HepG2 (cell line): ENCODE data around the gene FAM9C. TPM values are rescaled to one million over a fixed set of nuclear protein-coding genes. Genes with fewer than 3 reads are reported as not detected.
A peak's percentile ranks its signal among the peaks of the same experiment; 100 is the strongest.

Experiments used
- ATAC-seq: fragments of 200-7000 bp; cut with Tn5 transposase; 3 replicates; pipeline ENCODE4 v1.9.1; 2020; ENCODE audit warnings: mild to moderate bottlenecking, moderate library complexity
- BruUV-seq: library from RNA; stranded (reverse); fragments of 400-500 nt; replicated peaks from 2 replicates; lab custom pipeline; 2021; lab: Mats Ljungman, UMichigan
- CTCF ChIA-PET: fragments of 300-600 bp; formaldehyde crosslinking; extraction: SDS; loops from one replicate; lab custom pipeline; 2021; ENCODE audit warnings: low total read pairs, inconsistent platforms, low intra/inter-chr PET ratio; lab: Yijun Ruan, JAX
- POLR2A ChIA-PET: fragments of 350-600 bp; sonication (Branson Sonifier 250); formaldehyde crosslinking; loops from one replicate; lab custom pipeline; 2020; ENCODE audit warnings: antibody characterized with exemption, inconsistent platforms; lab: Yijun Ruan, JAX
- DNase-seq: peaks from one replicate; pipeline ENCODE4 v3.0.0-alpha.2; 2015; ENCODE audit warnings: low spot score
- FAIRE-seq: peaks from 3 replicates; lab custom pipeline; 2011; peaks lifted over from hg19 to GRCh38; lab: Jason Lieb, UNC
- H2AFZ ChIP-seq: one replicate; pipeline ENCODE4 v1.6.1; 2011; ENCODE audit warnings: low read length, inconsistent platforms
- H3K27ac ChIP-seq: fragments of 300-600 bp; 3 replicates; pipeline ENCODE4 v1.8.0; 2011; ENCODE audit warnings: mixed run types, mild to moderate bottlenecking, mixed read lengths, low read length, inconsistent platforms; ENCODE audit not compliant: insufficient read depth; ENCODE audit errors: extremely low read length
- H3K27me3 ChIP-seq, 2 experiments: fragments of 200-600 bp in 1 of 2; 2 replicates in 1 of 2; 3 replicates in 1 of 2; pipeline versions ENCODE4 v1.6.0 to v1.8.0; 2011; ENCODE audit warnings: low read length in 2 of 2, mild to moderate bottlenecking in 2 of 2, moderate library complexity in 2 of 2, inconsistent platforms in 1 of 2; ENCODE audit not compliant: insufficient read depth in 2 of 2, control insufficient read depth in 1 of 2
- H3K36me3 ChIP-seq, 2 experiments: fragments of 200-600 bp in 1 of 2; replicated peaks in 1 of 2; 2 replicates in 1 of 2; 3 replicates in 1 of 2; pipeline versions ENCODE4 v1.5.1 to v1.8.0; 2011; ENCODE audit warnings: low read length in 2 of 2, inconsistent platforms in 1 of 2; ENCODE audit not compliant: insufficient read depth in 2 of 2, control insufficient read depth in 1 of 2
- H3K4me1 ChIP-seq: 2 replicates; pipeline ENCODE4 v1.5.1; 2012; ENCODE audit warnings: low read length, inconsistent platforms; ENCODE audit not compliant: insufficient read depth
- H3K4me2 ChIP-seq: 2 replicates; pipeline ENCODE4 v1.6.0; 2011; ENCODE audit warnings: low read depth, low read length, inconsistent platforms
- H3K4me3 ChIP-seq, 3 experiments: fragments of 200-600 bp in 1 of 3; sonication (generic), shearing (Covaris generic) in 1 of 3; replicated peaks in 1 of 3; 2 replicates each; pipeline ENCODE4 v1.5.1; 2011 to 2016; ENCODE audit warnings: low read length in 3 of 3, inconsistent platforms in 2 of 3, low read depth in 2 of 3, mild to moderate bottlenecking in 2 of 3, control low read depth in 1 of 3, mixed read lengths in 1 of 3; ENCODE audit not compliant: insufficient read depth in 1 of 3
- H3K79me2 ChIP-seq: one replicate; pipeline ENCODE4 v1.6.1; 2011; ENCODE audit warnings: low read length, inconsistent platforms; ENCODE audit not compliant: insufficient read depth
- H3K9ac ChIP-seq: 2 replicates; pipeline ENCODE4 v1.6.0; 2011; ENCODE audit warnings: mild to moderate bottlenecking, low read depth, low read length, inconsistent platforms; ENCODE audit not compliant: insufficient read depth
- H3K9me3 ChIP-seq: 2 replicates; pipeline ENCODE4 v1.5.1; 2012; ENCODE audit warnings: mild to moderate bottlenecking, low read length
- H4K20me1 ChIP-seq: 2 replicates; pipeline ENCODE4 v1.6.0; 2011; ENCODE audit warnings: inconsistent platforms, mild to moderate bottlenecking, low read length, moderate library complexity; ENCODE audit not compliant: insufficient read depth
- ARID5B ChIP-seq: IDR thresholded peaks from 2 replicates; pipeline ENCODE4 v1.4.0; 2020; ENCODE audit warnings: mild to moderate bottlenecking, missing genetic modification reagents
- ARNTL ChIP-seq: sonication (generic); formaldehyde crosslinking; IDR thresholded peaks from 2 replicates; pipeline ENCODE4 v1.4.0; 2020; ENCODE audit warnings: mild to moderate bottlenecking, missing genetic modification reagents
- ELF1 ChIP-seq: sonication (generic); formaldehyde crosslinking; IDR thresholded peaks from 2 replicates; pipeline ENCODE4 v1.4.0; 2020; ENCODE audit warnings: missing genetic modification reagents
- ELF3 ChIP-seq: IDR thresholded peaks from 2 replicates; pipeline ENCODE4 v1.6.1; 2016; ENCODE audit warnings: missing genetic modification reagents, missing compliant biosample characterization
- GABPA ChIP-seq, 2 experiments: IDR thresholded peaks; 2 replicates each; pipeline ENCODE4 v1.6.1; 2011 to 2016; ENCODE audit warnings: low read depth in 2 of 2, low read length in 1 of 2, missing biosample characterization in 1 of 2, missing genetic modification characterization in 1 of 2
- GABPB1 ChIP-seq: IDR thresholded peaks from 2 replicates; pipeline ENCODE4 v1.6.1; 2016; ENCODE audit warnings: mild to moderate bottlenecking, missing genetic modification reagents, moderate library complexity, missing compliant biosample characterization
- GATAD2A ChIP-seq: IDR thresholded peaks from 2 replicates; pipeline ENCODE4 v1.6.1; 2016
- HMG20A ChIP-seq: IDR thresholded peaks from 2 replicates; pipeline ENCODE4 v1.6.1; 2016; ENCODE audit warnings: borderline replicate concordance
- KAT8 ChIP-seq: IDR thresholded peaks from 2 replicates; pipeline ENCODE4 v1.6.1; 2016; ENCODE audit warnings: missing genetic modification reagents, missing compliant biosample characterization
- KDM4B ChIP-seq: sonication (generic); formaldehyde crosslinking; IDR thresholded peaks from 2 replicates; pipeline ENCODE4 v1.4.0; 2020; ENCODE audit warnings: missing genetic modification reagents
- SRSF9 ChIP-seq: fragments of 200-400 bp; formaldehyde crosslinking; IDR thresholded peaks from 2 replicates; pipeline ENCODE4 v1.6.1; 2018; ENCODE audit warnings: borderline replicate concordance, mild to moderate bottlenecking, low read depth, low read length; ENCODE audit not compliant: insufficient read depth, poor library complexity, severe bottlenecking
- TCF12 ChIP-seq, 2 experiments: fragments of 450-650 bp in 1 of 2; sonication (generic) in 1 of 2; formaldehyde crosslinking in 1 of 2; IDR thresholded peaks; 2 replicates each; pipeline versions ENCODE4 v1.6.1 to v1.8.0; 2017 to 2022; ENCODE audit warnings: antibody characterized with exemption in 1 of 2, mild to moderate bottlenecking in 1 of 2, missing genetic modification reagents in 1 of 2, moderate library complexity in 1 of 2
- ZEB1 ChIP-seq: IDR thresholded peaks from 2 replicates; pipeline ENCODE4 v1.6.1; 2012; ENCODE audit warnings: mild to moderate bottlenecking, low read depth, inconsistent platforms; ENCODE audit not compliant: insufficient replicate concordance
- WGBS: methylation state at CpG from one replicate; pipeline ENCODE4 v1.1.6; 2017; ENCODE audit warnings: low lambda C conversion rate; 5-methylcytosine and 5-hydroxymethylcytosine counted together
- in situ Hi-C: cut with HindIII; loops from 2 replicates; pipeline ENCODE4 v1.10.0; 2017; ENCODE audit warnings: low pct_unique_long_range_greater_than_20kb; ENCODE audit not compliant: extremely low pct_ligation_motif_present
- intact Hi-C: fragments of 100-400 bp; cut with micrococcal nuclease; formaldehyde crosslinking; loops from one replicate; pipeline ENCODE4 v1.10.0; 2022; ENCODE audit not compliant: unreplicated experiment
- polyA plus RNA-seq, 8 experiments: library from polyadenylated mRNA; depleted of rRNA in 3 of 8; stranded (reverse) in 7 of 8; unstranded in 1 of 8; fragments of >200 nt; fragmentation: Illumina TruSeq in 4 of 8; extraction: Trizol in 4 of 8; gene quantifications; 2 replicates each; pipeline versions ENCODE4 v1.2.1 to v1.2.3, GENCODE V29; 2011 to 2016; ENCODE audit warnings: low read depth in 4 of 8, missing spikeins in 1 of 8, mixed read lengths in 1 of 8; ENCODE audit not compliant: insufficient read depth in 1 of 8
- total RNA-seq, 5 experiments: library from RNA; depleted of rRNA; stranded (reverse); fragments of >200 nt; fragmentation: Illumina TruSeq; extraction: Trizol; gene quantifications; 2 replicates each; pipeline ENCODE4 v1.2.3, GENCODE V29; 2016; ENCODE audit warnings: low read depth in 1 of 5
- TF ChIP-seq, protein P1 (sequence below): sonication (generic); formaldehyde crosslinking; IDR thresholded peaks from 2 replicates; pipeline ENCODE4 v1.4.0; 2020; ENCODE audit warnings: missing genetic modification reagents

The FAM9C gene
- total and polyA plus RNA-seq, 2 of the 13 experiments (the other 11 are each of a cell fraction or from before 2014, with no cell fraction given), result not detected

GRCh38 chrX:13013363-13014110, 30.9 kb downstream of the FAM9C start:
- Histone ChIP-seq H3K27me3 (no peaks in the 10 kb centered on the region), H2AFZ (no peak overlapping the region), H3K27ac (no peak overlapping the region), H3K4me3 (peak overlapping the region in 1 of 3 experiments; percentile 13; a peak in 1 of 6 replicates), H4K20me1 (no peaks in the 10 kb centered on the region), H3K9ac (no peak overlapping the region), H3K4me2 (peak overlapping the region; percentile 47), H3K79me2 (no peaks in the 10 kb centered on the region), H3K36me3 (no peaks in the 10 kb centered on the region), H3K9me3 (no peaks in the 10 kb centered on the region), H3K4me1 (peaks cover 12% of the 10 kb centered on the region)
- ChIA-PET POLR2A (no interaction called here), CTCF (no interaction called here)
- 0 out of 2 replicates have a peak, but pooled peaks have one; percentile 22 for TF ChIP-seq ARID5B (CRISPR knock-in tag)
- no peak for TF ChIP-seq SRSF9
- TF ChIP-seq KDM4B, result no peak
- TF ChIP-seq ARNTL (CRISPR knock-in tag), result no peak
- TF ChIP-seq ELF3 (CRISPR knock-in tag), result peak; percentile 67; the same call in 1 of the 2 replicates
- no peak for TF ChIP-seq TCF12 (IDR thresholded peaks at IDR 0.05)
- TF ChIP-seq TCF12 (CRISPR knock-in tag; IDR thresholded peaks at IDR 0.05), result no peak
- TF ChIP-seq GABPB1 (CRISPR knock-in tag), result peak; percentile 28; the same call in 1 of the 2 replicates
- 0 out of 2 replicates have a peak, but pooled peaks have one; percentile 29 for TF ChIP-seq ELF1 (CRISPR knock-in tag)
- TF ChIP-seq, protein P1, sequence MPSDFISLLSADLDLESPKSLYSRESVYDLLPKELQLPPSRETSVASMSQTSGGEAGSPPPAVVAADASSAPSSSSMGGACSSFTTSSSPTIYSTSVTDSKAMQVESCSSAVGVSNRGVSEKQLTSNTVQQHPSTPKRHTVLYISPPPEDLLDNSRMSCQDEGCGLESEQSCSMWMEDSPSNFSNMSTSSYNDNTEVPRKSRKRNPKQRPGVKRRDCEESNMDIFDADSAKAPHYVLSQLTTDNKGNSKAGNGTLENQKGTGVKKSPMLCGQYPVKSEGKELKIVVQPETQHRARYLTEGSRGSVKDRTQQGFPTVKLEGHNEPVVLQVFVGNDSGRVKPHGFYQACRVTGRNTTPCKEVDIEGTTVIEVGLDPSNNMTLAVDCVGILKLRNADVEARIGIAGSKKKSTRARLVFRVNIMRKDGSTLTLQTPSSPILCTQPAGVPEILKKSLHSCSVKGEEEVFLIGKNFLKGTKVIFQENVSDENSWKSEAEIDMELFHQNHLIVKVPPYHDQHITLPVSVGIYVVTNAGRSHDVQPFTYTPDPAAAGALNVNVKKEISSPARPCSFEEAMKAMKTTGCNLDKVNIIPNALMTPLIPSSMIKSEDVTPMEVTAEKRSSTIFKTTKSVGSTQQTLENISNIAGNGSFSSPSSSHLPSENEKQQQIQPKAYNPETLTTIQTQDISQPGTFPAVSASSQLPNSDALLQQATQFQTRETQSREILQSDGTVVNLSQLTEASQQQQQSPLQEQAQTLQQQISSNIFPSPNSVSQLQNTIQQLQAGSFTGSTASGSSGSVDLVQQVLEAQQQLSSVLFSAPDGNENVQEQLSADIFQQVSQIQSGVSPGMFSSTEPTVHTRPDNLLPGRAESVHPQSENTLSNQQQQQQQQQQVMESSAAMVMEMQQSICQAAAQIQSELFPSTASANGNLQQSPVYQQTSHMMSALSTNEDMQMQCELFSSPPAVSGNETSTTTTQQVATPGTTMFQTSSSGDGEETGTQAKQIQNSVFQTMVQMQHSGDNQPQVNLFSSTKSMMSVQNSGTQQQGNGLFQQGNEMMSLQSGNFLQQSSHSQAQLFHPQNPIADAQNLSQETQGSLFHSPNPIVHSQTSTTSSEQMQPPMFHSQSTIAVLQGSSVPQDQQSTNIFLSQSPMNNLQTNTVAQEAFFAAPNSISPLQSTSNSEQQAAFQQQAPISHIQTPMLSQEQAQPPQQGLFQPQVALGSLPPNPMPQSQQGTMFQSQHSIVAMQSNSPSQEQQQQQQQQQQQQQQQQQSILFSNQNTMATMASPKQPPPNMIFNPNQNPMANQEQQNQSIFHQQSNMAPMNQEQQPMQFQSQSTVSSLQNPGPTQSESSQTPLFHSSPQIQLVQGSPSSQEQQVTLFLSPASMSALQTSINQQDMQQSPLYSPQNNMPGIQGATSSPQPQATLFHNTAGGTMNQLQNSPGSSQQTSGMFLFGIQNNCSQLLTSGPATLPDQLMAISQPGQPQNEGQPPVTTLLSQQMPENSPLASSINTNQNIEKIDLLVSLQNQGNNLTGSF (CRISPR knock-in tag), result no peak
- TF ChIP-seq ZEB1, result no peak
- no peak for TF ChIP-seq HMG20A (CRISPR knock-in tag)
- TF ChIP-seq KAT8, result 0 out of 2 replicates have a peak, but pooled peaks have one; percentile 14
- 0 out of 2 replicates have a peak, but pooled peaks have one; percentile 11 for TF ChIP-seq GATAD2A (CRISPR knock-in tag)
- no peak for TF ChIP-seq GABPA (IDR thresholded peaks at IDR 0.05; ENCODE audit: low read depth, low read length)
- peak; percentile 54; the same call in 1 of the 2 replicates for TF ChIP-seq GABPA (CRISPR knock-in tag; IDR thresholded peaks at IDR 0.05; ENCODE audit: low read depth)
- WGBS, result 24% methylated on average over 8 of the region's 8 CpGs
- ATAC-seq, result peak; percentile 60; the same call in 2 of the 3 replicates
- in situ Hi-C loops, result no loop called here
- no peak for DNase-seq
- FAIRE-seq, result no peak
- intact Hi-C loops, result no loop called here
- BruUV-seq, result no TSS peak
